Measurements from ENCODE around the gene GOLIM4.

The GOLIM4 gene

DNA sequence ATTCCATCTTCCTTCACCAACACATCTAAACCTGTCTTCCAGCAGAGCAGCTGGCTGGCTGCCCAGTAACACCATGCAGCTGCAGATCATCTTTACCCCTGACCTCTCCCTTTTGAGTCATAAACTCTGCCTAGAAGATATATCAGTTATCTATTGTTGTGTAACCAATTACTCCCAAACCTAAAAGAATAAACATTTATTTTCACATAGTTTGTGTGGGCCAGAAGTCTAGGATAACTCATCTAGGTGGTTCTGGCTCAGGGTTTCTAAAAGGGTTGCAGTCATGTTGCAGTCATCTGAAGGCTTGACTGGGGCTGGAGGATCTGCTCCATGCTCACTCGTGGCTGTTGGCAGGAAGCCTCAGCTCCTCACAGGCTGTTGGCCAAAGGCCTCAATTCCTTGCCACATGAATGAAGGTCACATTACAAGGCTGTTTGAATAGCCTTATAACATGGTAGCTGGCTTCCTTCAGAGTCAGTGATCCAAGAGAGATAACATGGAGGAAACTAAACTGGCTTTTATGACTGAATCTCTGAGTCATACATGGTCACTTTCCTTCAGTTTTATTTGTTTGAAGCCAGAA is 92.8 kb downstream of the GOLIM4 start:
- in situ Hi-C loops (cut with MboI; ENCODE audit: low sequenced_read_pairs) = no loop called here

GRCh38 chr3:168001244-168001643 is 94.5 kb downstream of the GOLIM4 start:
- in situ Hi-C loops (cut with MboI; ENCODE audit: low sequenced_read_pairs) = no loop called here

- in situ Hi-C loops (cut with MboI; ENCODE audit: low sequenced_read_pairs) = no loop called here
Measured at GRCh38 chr3:167998253-167998652, 97.5 kb downstream of the GOLIM4 start.

DNA sequence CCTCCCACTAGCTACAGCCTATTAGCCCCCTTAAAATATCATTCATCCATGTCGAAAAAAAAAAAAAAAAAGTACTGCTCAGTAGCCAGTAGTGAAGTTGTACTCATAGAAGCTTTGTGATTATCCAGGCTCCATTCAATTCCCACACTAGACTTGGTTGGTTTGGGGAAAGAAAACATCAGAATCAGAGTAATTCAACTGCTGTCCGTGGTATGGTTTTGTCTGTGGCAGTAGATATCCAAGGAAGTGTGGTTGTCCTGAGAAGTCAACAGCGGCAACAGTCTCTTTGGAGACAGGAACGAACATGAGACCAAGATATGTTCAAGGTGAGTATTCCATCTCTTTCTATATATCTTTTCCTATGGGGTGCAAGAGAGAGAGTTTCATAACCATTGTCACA is 99.2 kb downstream of the GOLIM4 start:
- in situ Hi-C loops (cut with MboI; ENCODE audit: low sequenced_read_pairs) = no loop called here

DNA sequence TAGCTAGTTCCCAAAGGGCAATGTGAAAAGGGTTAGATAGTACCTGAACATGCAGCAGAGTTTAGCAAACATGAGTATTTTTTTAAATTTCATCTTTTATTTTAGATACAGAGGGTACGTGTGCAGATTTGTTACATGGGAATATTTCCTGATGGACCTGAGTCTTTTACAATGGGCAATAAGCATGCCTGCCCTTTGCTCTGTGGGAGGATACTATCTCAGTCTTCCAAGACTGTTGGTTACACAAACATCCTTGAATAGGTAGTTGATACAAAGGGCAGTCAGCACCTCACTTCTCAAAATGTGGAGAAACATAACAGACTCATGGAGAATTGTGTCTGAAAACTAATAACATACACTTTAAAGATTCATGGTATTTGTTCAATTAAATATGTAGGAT is 103.3 kb downstream of the GOLIM4 start:
- in situ Hi-C loops (cut with MboI; ENCODE audit: low sequenced_read_pairs) = no loop called here

GRCh38 chr3:167991213-167991612 is 104.5 kb downstream of the GOLIM4 start:
- in situ Hi-C loops (cut with MboI; ENCODE audit: low sequenced_read_pairs) = no loop called here

DNA sequence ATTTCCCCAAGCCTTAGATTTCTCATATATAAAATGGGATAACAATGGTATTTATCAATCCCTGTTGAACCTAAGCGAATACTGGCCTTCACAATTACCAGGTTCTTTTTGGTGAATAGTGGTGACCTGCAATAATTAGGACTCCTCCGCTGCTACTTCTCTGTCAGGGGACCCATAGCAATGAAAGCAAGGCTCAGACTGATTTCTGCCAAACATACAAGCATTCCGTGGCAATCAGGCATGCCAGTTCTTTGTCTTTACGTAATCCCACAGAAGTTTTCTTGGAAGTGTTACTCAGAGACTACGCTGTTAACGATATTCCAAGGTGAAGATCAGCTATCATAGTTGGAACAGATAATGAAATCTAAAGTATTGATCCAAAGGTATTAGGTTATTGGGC is 105.7 kb downstream of the GOLIM4 start:
- in situ Hi-C loops (cut with MboI; ENCODE audit: low sequenced_read_pairs) = no loop called here

DNA sequence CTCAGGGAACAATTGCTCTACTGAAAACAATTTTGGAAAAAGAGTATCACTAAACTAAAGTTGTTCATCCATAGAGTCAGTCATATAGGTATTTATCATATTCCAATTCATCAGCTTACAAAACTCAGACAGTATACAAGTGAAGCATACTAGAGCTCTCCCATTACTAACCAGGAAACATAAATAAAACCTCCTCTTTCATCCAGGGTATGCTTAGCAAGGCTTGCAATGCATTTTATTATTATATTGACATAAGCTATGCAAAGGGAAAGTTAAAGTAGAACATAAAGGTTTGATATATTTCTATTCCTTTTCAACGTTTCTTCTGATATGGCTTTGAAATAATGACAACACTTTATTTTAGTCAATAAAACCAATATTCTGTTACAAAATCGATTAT is 106.7 kb downstream of the GOLIM4 start:
- in situ Hi-C loops (cut with MboI; ENCODE audit: low sequenced_read_pairs) = no loop called here

DNA sequence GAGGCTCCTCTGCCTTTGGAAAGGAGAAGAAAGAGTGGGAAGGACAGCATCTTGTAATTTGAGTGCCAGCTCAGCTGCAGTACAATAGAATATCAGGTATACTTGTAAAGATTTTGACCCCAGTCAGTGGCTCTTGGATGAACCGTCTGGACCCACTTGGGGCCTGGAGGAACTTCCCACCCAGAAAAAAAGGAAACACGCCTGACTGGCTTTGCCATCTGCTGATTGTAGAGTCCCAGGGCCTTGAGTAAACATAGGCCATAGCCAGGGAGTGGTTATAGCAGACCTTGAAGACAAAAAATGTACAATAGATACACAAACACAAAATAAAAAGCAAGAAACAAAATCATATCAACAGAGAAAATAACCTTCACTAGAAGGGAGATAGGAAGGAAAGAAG is 112.1 kb downstream of the GOLIM4 start:
- in situ Hi-C loops (cut with MboI; ENCODE audit: low sequenced_read_pairs) = no loop called here

DNA sequence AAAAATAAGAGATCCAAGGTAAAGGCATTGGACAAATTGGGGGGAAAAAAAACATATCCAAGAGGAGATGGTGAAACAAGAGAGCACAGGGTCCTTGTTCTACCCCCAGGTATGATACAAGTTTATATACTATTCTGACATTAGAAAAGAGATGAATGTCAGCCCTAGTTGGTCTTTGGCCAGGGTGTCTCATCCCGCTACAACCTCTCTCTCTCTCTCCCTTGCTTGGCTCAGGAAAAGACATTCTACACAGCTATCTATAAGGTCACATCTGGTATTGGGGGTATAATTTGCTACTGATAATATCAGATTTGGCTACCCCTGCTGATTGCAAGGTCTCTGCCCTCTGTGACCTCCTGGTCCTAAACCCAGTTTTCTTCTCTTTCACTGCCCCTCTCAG is 117.2 kb downstream of the GOLIM4 start:
- in situ Hi-C loops (cut with MboI; ENCODE audit: low sequenced_read_pairs) = no loop called here

- in situ Hi-C loops (cut with MboI; ENCODE audit: low sequenced_read_pairs) = no loop called here
Measured at GRCh38 chr3:167978071-167978470, 117.7 kb downstream of the GOLIM4 start.

DNA sequence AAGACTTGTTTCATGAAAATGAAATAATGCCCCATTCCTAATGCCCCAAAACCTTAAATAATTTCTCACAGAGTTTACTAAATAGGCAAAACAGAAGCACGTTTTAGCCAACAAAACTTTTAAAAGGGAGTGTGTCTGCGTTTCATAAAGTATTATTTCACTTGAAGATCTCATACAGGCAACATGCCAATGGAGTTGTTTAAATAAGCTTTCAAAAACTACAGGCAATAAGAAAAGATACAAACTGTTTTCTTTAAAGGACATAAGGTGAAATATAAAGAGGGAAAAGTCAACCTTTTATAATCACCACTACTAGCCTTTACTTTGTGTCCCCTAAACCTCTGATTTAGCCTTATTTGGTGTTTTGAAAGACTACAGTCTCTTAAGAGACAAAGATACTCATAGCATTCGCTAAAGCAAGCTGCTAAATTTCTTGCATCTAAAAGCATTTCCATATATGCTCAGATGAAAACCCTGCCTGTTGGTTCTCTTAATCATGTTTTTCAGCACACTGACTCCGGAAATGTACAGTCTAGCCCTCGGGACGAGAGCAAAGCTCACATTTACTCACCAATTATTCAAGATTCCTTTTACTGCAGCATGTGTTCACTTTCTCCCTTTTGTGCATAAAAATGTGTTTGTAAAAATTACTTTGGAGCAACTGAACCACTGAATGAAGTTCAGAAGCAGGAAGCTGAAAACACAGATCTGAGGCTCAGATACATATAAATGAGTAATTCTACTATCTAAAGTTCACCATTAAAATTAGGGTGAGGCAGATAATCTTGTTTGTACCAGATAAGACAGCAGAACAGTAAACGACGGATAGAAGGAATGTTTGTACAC is 119.0 kb downstream of the GOLIM4 start:
- in situ Hi-C loops (cut with MboI; ENCODE audit: low sequenced_read_pairs) = no loop called here

GRCh38 chr3:167973901-167974300 is 121.8 kb downstream of the GOLIM4 start:
- in situ Hi-C loops (cut with MboI; ENCODE audit: low sequenced_read_pairs) = no loop called here

GRCh38 chr3:167973046-167973445 is 122.7 kb downstream of the GOLIM4 start:
- in situ Hi-C loops (cut with MboI; ENCODE audit: low sequenced_read_pairs) = no loop called here

DNA sequence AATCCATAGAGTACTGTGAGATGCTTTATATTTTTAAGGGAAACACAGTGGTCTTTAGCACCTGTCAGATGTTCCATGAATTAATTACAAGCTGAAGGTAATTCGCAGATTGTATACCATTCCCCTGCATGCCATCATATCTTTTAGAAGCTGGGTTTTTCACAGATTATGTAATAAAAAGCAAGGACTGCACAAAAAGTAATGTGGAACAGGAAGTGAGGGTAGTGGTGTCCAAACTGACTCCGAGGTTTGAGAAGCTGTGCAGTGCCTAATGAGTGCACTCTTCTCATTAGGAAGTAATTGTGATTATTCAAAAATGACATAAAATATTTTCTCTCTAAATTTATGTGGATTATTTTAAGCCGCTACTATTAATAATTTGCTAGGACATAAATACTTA is 123.2 kb downstream of the GOLIM4 start:
- in situ Hi-C loops (cut with MboI; ENCODE audit: low sequenced_read_pairs) = no loop called here

- in situ Hi-C loops (cut with MboI; ENCODE audit: low sequenced_read_pairs) = no loop called here
Measured at GRCh38 chr3:167969548-167969947, 126.2 kb downstream of the GOLIM4 start.

- in situ Hi-C loops (cut with MboI; ENCODE audit: low sequenced_read_pairs) = no loop called here
Measured at GRCh38 chr3:167967257-167968036, 128.3 kb downstream of the GOLIM4 start.

All from hTERT RPE-1 (cell line).